Astrocyte (in vitro differentiated cells and primary cell): ENCODE data around the gene DNASE2. TPM values are rescaled to one million over a fixed set of nuclear protein-coding genes. Genes with fewer than 3 reads are reported as not detected.

Experiments used
- DNase-seq: peaks from one replicate; pipeline ENCODE4 v3.0.0-alpha.2; 2010; ENCODE audit warnings: low read depth
- FAIRE-seq: peaks from 2 replicates; lab custom pipeline; 2011; peaks lifted over from hg19 to GRCh38; lab: Jason Lieb, UNC
- H2AFZ ChIP-seq: 2 replicates; pipeline ENCODE4 v1.6.0; 2012; ENCODE audit warnings: low read depth, low read length, inconsistent platforms
- H3K27ac ChIP-seq: 2 replicates; pipeline ENCODE4 v1.5.1; 2011; ENCODE audit warnings: low read depth, low read length, inconsistent platforms
- H3K27me3 ChIP-seq: 2 replicates; pipeline ENCODE4 v1.6.0; 2011; ENCODE audit warnings: low read length, inconsistent platforms; ENCODE audit not compliant: insufficient read depth
- H3K36me3 ChIP-seq: 2 replicates; pipeline ENCODE4 v1.5.1; 2011; ENCODE audit warnings: low read length, inconsistent platforms; ENCODE audit not compliant: insufficient read depth
- H3K4me1 ChIP-seq: 2 replicates; pipeline ENCODE4 v1.5.1; 2011; ENCODE audit warnings: low read length, inconsistent platforms; ENCODE audit not compliant: insufficient read depth
- H3K4me2 ChIP-seq: 2 replicates; pipeline ENCODE4 v1.6.0; 2012; ENCODE audit warnings: low read length, inconsistent platforms
- H3K4me3 ChIP-seq: 2 replicates; pipeline ENCODE4 v1.5.1; 2011; ENCODE audit warnings: low read depth, mild to moderate bottlenecking, low read length, inconsistent platforms; ENCODE audit not compliant: insufficient read depth
- H3K79me2 ChIP-seq: 2 replicates; pipeline ENCODE4 v1.6.0; 2012; ENCODE audit warnings: mild to moderate bottlenecking, low read length, inconsistent platforms; ENCODE audit not compliant: insufficient read depth
- H3K9ac ChIP-seq: 2 replicates; pipeline ENCODE4 v1.6.0; 2012; ENCODE audit warnings: mild to moderate bottlenecking, low read length, inconsistent platforms
- H3K9me3 ChIP-seq: 2 replicates; pipeline ENCODE4 v1.5.1; 2012; ENCODE audit warnings: low read depth, mild to moderate bottlenecking, low read length, inconsistent platforms; ENCODE audit not compliant: insufficient read depth
- H4K20me1 ChIP-seq: 2 replicates; pipeline ENCODE4 v1.6.0; 2012; ENCODE audit warnings: low read length, inconsistent platforms; ENCODE audit not compliant: insufficient read depth
- H3K27ac Mint-ChIP-seq: one replicate; pipeline ENCODE4 v1.8.0; 2021; ENCODE audit warnings: mild to moderate bottlenecking, mixed read lengths; ENCODE audit not compliant: unreplicated experiment
- H3K27me3 Mint-ChIP-seq: one replicate; pipeline ENCODE4 v1.8.0; 2021; ENCODE audit warnings: low read depth, mixed read lengths; ENCODE audit not compliant: unreplicated experiment
- H3K36me3 Mint-ChIP-seq: one replicate; pipeline ENCODE4 v1.8.0; 2021; ENCODE audit warnings: low read depth, mixed read lengths; ENCODE audit not compliant: unreplicated experiment
- H3K4me1 Mint-ChIP-seq: one replicate; pipeline ENCODE4 v1.8.0; 2021; ENCODE audit warnings: low read depth, mixed read lengths; ENCODE audit not compliant: unreplicated experiment
- H3K4me3 Mint-ChIP-seq: one replicate; pipeline ENCODE4 v1.8.0; 2021; ENCODE audit warnings: mild to moderate bottlenecking, moderate library complexity, mixed read lengths; ENCODE audit not compliant: unreplicated experiment
- H3K9me3 Mint-ChIP-seq: one replicate; pipeline ENCODE4 v1.8.0; 2021; ENCODE audit warnings: mild to moderate bottlenecking, mixed read lengths; ENCODE audit not compliant: unreplicated experiment
- EZH2 ChIP-seq: IDR thresholded peaks from 2 replicates; pipeline ENCODE4 v1.6.1; 2012; ENCODE audit warnings: mild to moderate bottlenecking, low read length, inconsistent platforms; ENCODE audit not compliant: insufficient read depth
- total RNA-seq: library from RNA; stranded (reverse); gene quantifications from 2 replicates; pipeline ENCODE4 v1.2.1, GENCODE V29; 2021
- TF ChIP-seq, protein P1 (sequence below): IDR thresholded peaks from 2 replicates; pipeline ENCODE4 v1.5.1; 2011; ENCODE audit warnings: low read depth, mild to moderate bottlenecking, inconsistent platforms, low read length, moderate library complexity; ENCODE audit not compliant: insufficient read depth

Gene DNASE2
- total RNA-seq, 1 donor from 2014 or later = 33.1 TPM

GRCh38 chr19:12872255-12872654 is 9.0 kb downstream of the DNASE2 start:
- H3K9me3 ChIP-seq = no peaks in the 10 kb centered on the region
- H3K36me3 ChIP-seq = no peaks in the 10 kb centered on the region
- Mint-ChIP-seq H3K36me3 (peaks cover 21% of the 10 kb centered on the region), H3K4me1 (no peaks in the 10 kb centered on the region), H3K27me3 (no peaks in the 10 kb centered on the region), H3K27ac (peak overlapping the region; percentile 15), H3K4me3 (no peak overlapping the region), H3K9me3 (peaks cover 5% of the 10 kb centered on the region)
- H3K4me2 ChIP-seq = no peak overlapping the region
- no peak for DNase-seq
- no peak for FAIRE-seq
- H4K20me1 ChIP-seq = no peaks in the 10 kb centered on the region
- peaks cover 3% of the 10 kb centered on the region for H3K4me1 ChIP-seq
- no peak overlapping the region for H3K27ac ChIP-seq
- H2AFZ ChIP-seq = no peak overlapping the region
- H3K9ac ChIP-seq = no peak overlapping the region
- no peaks in the 10 kb centered on the region for H3K79me2 ChIP-seq
- no peak overlapping the region for H3K4me3 ChIP-seq
- H3K27me3 ChIP-seq = no peaks in the 10 kb centered on the region
- TF ChIP-seq, protein P1, sequence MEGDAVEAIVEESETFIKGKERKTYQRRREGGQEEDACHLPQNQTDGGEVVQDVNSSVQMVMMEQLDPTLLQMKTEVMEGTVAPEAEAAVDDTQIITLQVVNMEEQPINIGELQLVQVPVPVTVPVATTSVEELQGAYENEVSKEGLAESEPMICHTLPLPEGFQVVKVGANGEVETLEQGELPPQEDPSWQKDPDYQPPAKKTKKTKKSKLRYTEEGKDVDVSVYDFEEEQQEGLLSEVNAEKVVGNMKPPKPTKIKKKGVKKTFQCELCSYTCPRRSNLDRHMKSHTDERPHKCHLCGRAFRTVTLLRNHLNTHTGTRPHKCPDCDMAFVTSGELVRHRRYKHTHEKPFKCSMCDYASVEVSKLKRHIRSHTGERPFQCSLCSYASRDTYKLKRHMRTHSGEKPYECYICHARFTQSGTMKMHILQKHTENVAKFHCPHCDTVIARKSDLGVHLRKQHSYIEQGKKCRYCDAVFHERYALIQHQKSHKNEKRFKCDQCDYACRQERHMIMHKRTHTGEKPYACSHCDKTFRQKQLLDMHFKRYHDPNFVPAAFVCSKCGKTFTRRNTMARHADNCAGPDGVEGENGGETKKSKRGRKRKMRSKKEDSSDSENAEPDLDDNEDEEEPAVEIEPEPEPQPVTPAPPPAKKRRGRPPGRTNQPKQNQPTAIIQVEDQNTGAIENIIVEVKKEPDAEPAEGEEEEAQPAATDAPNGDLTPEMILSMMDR = no peak
- TF ChIP-seq EZH2 = no peak

DNA sequence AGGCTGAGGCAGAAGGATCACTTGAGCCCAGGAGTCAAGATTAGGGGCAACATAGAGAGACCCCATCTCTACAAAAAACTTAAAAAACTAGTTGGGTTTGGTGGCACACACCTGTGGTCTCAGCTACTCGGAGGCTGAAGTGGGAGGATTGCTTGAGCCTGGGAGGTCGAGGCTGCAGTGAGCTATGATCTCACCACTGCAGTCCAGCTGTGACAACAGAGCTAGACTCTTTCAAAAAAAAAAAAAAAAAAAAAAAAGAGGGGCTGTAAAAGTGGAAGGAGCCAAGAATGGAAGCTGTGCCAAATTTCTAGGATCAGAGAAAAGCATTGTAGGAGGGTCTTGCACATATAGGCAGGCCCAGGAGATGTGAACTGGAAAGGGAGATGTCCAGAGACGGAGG is 9.6 kb downstream of the DNASE2 start:
- TF ChIP-seq EZH2 = no peak
- TF ChIP-seq, protein P1 = no peak
- no peak overlapping the region for H3K4me3 Mint-ChIP-seq
- H2AFZ ChIP-seq = no peak overlapping the region
- peaks cover 5% of the 10 kb centered on the region for H3K9me3 Mint-ChIP-seq
- H3K4me2 ChIP-seq = no peak overlapping the region
- H3K79me2 ChIP-seq = no peaks in the 10 kb centered on the region
- peaks cover 3% of the 10 kb centered on the region for H3K4me1 ChIP-seq
- H3K27ac Mint-ChIP-seq = no peak overlapping the region
- no peaks in the 10 kb centered on the region for H3K27me3 Mint-ChIP-seq
- no peak overlapping the region for H3K9ac ChIP-seq
- H3K27ac ChIP-seq = no peak overlapping the region
- FAIRE-seq = no peak
- DNase-seq = no peak
- no peaks in the 10 kb centered on the region for H3K4me1 Mint-ChIP-seq
- H3K36me3 Mint-ChIP-seq = peaks cover 21% of the 10 kb centered on the region
- no peaks in the 10 kb centered on the region for H3K36me3 ChIP-seq
- H3K4me3 ChIP-seq = no peak overlapping the region
- H3K27me3 ChIP-seq = no peaks in the 10 kb centered on the region
- no peaks in the 10 kb centered on the region for H4K20me1 ChIP-seq
- no peaks in the 10 kb centered on the region for H3K9me3 ChIP-seq

DNA sequence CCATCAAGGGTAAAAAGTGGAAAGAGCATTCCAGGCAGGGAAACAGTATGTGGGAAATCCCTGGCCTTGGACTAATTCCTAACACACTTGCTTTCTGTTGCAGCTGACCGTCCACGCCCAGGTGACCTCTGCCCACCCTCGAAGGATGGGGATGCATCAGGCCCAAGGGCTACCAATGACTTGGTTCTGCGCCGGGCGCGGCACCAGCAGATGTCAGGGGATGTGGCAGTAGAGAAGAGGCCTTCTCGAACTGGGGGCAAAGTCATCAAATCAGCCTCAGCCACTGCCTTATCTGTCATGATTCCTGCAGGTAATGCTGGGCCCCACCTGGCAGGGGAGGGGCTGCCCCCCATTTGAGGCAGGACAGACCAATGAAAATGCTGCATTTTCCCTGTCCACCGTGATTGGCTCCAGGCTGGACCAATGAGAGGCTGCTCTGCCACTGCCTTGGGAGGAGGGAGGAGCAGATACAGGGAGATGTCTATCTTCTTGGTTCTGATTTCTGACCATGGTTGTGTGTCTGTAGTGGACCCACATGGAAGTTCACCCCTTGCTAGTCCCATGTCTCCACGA is 12.6 kb downstream of the DNASE2 start:
- peaks cover under 1% of the 10 kb centered on the region for H3K27me3 Mint-ChIP-seq
- no peaks in the 10 kb centered on the region for H3K4me1 Mint-ChIP-seq
- H3K4me3 ChIP-seq = no peak overlapping the region
- H3K36me3 ChIP-seq = no peaks in the 10 kb centered on the region
- H3K4me1 ChIP-seq = peaks cover 3% of the 10 kb centered on the region
- H3K27ac Mint-ChIP-seq = no peak overlapping the region
- no peak overlapping the region for H3K27ac ChIP-seq
- DNase-seq = no peak
- H3K36me3 Mint-ChIP-seq = peaks cover 22% of the 10 kb centered on the region
- no peak overlapping the region for H2AFZ ChIP-seq
- H3K27me3 ChIP-seq = peaks cover under 1% of the 10 kb centered on the region
- H3K9me3 Mint-ChIP-seq = peaks cover 5% of the 10 kb centered on the region
- H3K9me3 ChIP-seq = no peaks in the 10 kb centered on the region
- H4K20me1 ChIP-seq = no peaks in the 10 kb centered on the region
- H3K79me2 ChIP-seq = no peaks in the 10 kb centered on the region
- TF ChIP-seq, protein P1 = no peak
- no peak for TF ChIP-seq EZH2
- H3K4me3 Mint-ChIP-seq = no peak overlapping the region
- H3K4me2 ChIP-seq = no peak overlapping the region
- no peak for FAIRE-seq
- H3K9ac ChIP-seq = no peak overlapping the region
